ENCODE measurements around the gene SEMA3F. TPM values are rescaled to one million over a fixed set of nuclear protein-coding genes. Genes with fewer than 3 reads are reported as not detected.

The SEMA3F gene
- total and polyA plus RNA-seq, 2 experiments from 2014 or later: 21.8 to 27.6 TPM

GRCh38 chr3:50195501-50196252 is 40.6 kb downstream of the SEMA3F start:
- no peak for TF ChIP-seq CTCF (IDR thresholded peaks at IDR 0.05; ENCODE audit: low read depth, low read length)
- Histone ChIP-seq H3K27me3 (no peaks in the 10 kb centered on the region), H3K27ac (no peak overlapping the region), H3K4me1 (ENCODE audit: low read depth) (no peaks in the 10 kb centered on the region), H3K9me3 (ENCODE audit: low read depth) (no peaks in the 10 kb centered on the region), H3K4me3 (no peak overlapping the region), H3K36me3 (no peaks in the 10 kb centered on the region)
- no peak for DNase-seq (ENCODE audit: low read depth in 1 of 2, low spot score in 1 of 2)

- H3K36me3 ChIP-seq: no peaks in the 10 kb centered on the region
- no peaks in the 10 kb centered on the region for H3K9me3 ChIP-seq (ENCODE audit: low read depth)
- no peaks in the 10 kb centered on the region for H3K27me3 ChIP-seq
- no peak overlapping the region for H3K27ac ChIP-seq
- TF ChIP-seq CTCF (IDR thresholded peaks at IDR 0.05; ENCODE audit: low read depth, low read length): no peak
- DNase-seq (ENCODE audit: low read depth in 1 of 2, low spot score in 1 of 2): no peak
- H3K4me1 ChIP-seq (ENCODE audit: low read depth): no peaks in the 10 kb centered on the region
- H3K4me3 ChIP-seq: no peak overlapping the region
Observed at GRCh38 chr3:50196253-50196801, 41.2 kb downstream of the SEMA3F start.

- Histone ChIP-seq H3K4me1 (ENCODE audit: low read depth) (peaks cover 16% of the 10 kb centered on the region), H3K27me3 (peaks cover 8% of the 10 kb centered on the region), H3K27ac (no peak overlapping the region), H3K4me3 (no peak overlapping the region), H3K9me3 (ENCODE audit: low read depth) (no peaks in the 10 kb centered on the region), H3K36me3 (no peaks in the 10 kb centered on the region)
- no peak for DNase-seq (ENCODE audit: low read depth in 1 of 2, low spot score in 1 of 2)
- no peak for TF ChIP-seq CTCF (IDR thresholded peaks at IDR 0.05; ENCODE audit: low read depth, low read length)
Observed at GRCh38 chr3:50201573-50202315, 46.6 kb downstream of the SEMA3F start.

DNA sequence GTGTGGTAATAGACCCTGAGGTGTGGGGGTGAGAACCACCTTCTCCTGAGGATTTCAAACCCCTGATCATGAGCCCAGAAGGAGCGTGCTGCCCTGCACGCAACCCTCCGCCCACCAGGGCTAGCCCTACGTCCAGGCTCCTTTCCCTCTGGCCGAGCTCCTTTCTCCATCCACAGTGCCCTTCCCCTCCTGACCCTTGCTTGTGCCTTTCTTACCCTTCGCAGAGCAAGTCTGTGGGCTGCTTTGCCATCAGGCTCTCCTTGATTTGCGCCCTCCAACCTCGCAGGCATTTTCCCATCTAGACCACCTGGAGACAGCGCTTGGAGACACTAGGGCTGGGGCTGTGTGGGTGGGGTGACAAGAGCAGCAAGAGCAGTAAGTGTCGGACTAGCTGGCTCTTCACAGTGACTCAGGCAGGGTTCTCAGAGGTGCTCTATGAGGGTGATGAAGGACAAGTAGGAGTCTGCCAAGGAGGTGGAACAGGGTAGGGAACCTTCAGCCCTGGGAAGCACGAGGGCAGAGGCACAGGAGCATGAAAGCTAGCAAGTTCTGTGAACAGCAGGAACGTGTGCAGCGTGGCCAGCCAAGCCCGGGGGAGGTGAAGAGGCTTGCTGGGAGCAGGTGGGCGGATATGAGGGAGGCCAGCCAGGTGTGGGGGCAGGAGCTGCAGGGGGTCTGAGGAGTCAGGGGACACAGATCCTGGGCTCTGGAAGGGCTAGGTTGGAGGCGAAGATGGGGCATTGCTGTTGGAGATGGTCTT is 47.4 kb downstream of the SEMA3F start:
- Histone ChIP-seq H3K36me3 (no peaks in the 10 kb centered on the region), H3K27me3 (peaks cover 8% of the 10 kb centered on the region), H3K9me3 (ENCODE audit: low read depth) (no peaks in the 10 kb centered on the region), H3K4me1 (ENCODE audit: low read depth) (peaks cover 16% of the 10 kb centered on the region), H3K27ac (no peak overlapping the region), H3K4me3 (no peak overlapping the region)
- DNase-seq (ENCODE audit: low read depth in 1 of 2, low spot score in 1 of 2): no peak
- no peak for TF ChIP-seq CTCF (IDR thresholded peaks at IDR 0.05; ENCODE audit: low read depth, low read length)

DNA sequence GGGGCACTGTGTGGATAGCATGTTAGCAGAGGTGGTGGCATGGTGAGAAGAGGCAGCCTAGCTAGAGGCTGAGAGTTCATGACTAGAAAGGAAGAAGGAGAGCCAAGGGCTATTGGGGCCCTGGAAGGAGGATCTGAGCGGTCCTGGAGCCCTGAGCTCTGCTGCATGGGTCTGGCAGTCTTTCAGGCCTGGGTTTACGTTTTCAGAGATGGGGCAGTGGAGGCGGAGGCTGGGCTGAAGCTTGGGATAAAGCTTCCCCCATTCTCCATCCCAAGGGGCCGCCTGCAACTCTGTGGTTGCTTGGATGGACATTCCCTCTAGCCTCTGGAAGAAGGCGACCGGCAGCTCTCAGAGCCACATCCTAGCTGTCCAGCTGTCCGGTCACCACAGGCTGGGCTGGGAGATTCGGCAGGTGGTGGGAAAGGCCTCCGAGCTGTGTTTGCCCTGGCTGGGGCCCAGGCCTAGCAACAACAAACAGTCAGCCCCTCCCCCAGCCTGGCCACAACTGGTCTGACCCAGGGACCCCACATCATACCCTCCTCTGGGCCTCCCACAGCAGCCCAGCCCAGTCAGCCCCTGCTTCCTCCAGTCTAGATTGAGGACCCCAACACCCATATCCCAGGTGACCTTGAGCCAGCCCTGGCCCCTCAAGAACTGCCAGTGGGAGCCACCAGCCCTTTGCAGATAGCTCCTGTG is 48.1 kb downstream of the SEMA3F start:
- TF ChIP-seq CTCF (IDR thresholded peaks at IDR 0.05; ENCODE audit: low read depth, low read length): no peak
- Histone ChIP-seq H3K27me3 (peaks cover 8% of the 10 kb centered on the region), H3K9me3 (ENCODE audit: low read depth) (no peaks in the 10 kb centered on the region), H3K4me1 (ENCODE audit: low read depth) (peaks cover 16% of the 10 kb centered on the region), H3K27ac (no peak overlapping the region), H3K36me3 (no peaks in the 10 kb centered on the region), H3K4me3 (no peak overlapping the region)
- DNase-seq (ENCODE audit: low read depth in 1 of 2, low spot score in 1 of 2): no peak
